AG04450 (cell line): Measurements from ENCODE around the gene JMJD8. TPM values are rescaled to one million over a fixed set of nuclear protein-coding genes. Genes with fewer than 3 reads are reported as not detected.
A peak's percentile ranks its signal among the peaks of the same experiment; 100 is the strongest.
"Not testable (repeated sequence)": the region's sequence is repeated elsewhere in the genome, so short reads cannot be mapped to it uniquely, and the experiment has no call there.

Source experiments
- CTCF ChIA-PET: fragments of 300-600, 350-600 bp; formaldehyde crosslinking; extraction: SDS; loops from one replicate; lab custom pipeline; 2022; ENCODE audit warnings: antibody characterized with exemption, inconsistent platforms; lab: Charles Lee
- POLR2A ChIA-PET: fragments of 350-600 bp; formaldehyde crosslinking; extraction: SDS; loops from one replicate; lab custom pipeline; 2021; ENCODE audit warnings: antibody characterized with exemption, inconsistent platforms; lab: Yijun Ruan, JAX
- DNase-seq: peaks from one replicate; pipeline ENCODE4 v3.0.0-alpha.2; 2011; ENCODE audit warnings: low read depth, low spot score
- H3K27ac ChIP-seq: one replicate; pipeline ENCODE4 v1.5.1; 2012; ENCODE audit warnings: low read depth, low read length, control low read depth
- H3K27me3 ChIP-seq: one replicate; pipeline ENCODE4 v1.6.0; 2012; ENCODE audit warnings: low read length; ENCODE audit not compliant: control insufficient read depth, insufficient read depth
- H3K4me3 ChIP-seq: 2 replicates; pipeline ENCODE4 v1.5.1; 2011; ENCODE audit warnings: mild to moderate bottlenecking, low read depth, low read length, control low read depth
- H3K9me3 ChIP-seq: 2 replicates; pipeline ENCODE4 v1.5.1; 2012; ENCODE audit warnings: low read length; ENCODE audit not compliant: control insufficient read depth, insufficient read depth
- CTCF ChIP-seq: IDR thresholded peaks from 2 replicates; pipeline ENCODE4 v1.5.1; 2011; ENCODE audit warnings: low read depth, low read length, control low read depth, inconsistent platforms
- polyA plus RNA-seq: library from polyadenylated mRNA; depleted of rRNA; stranded (reverse); fragments of >200 nt; gene quantifications from 2 replicates; pipeline ENCODE4 v1.2.3, GENCODE V29; 2011

The JMJD8 gene
- polyA plus RNA-seq, 1 experiment, result 33.1 TPM

- POLR2A ChIA-PET, result interaction anchor here (0.5 kb wide), 1 partner anchor 300 kb away, joined by 5 read pairs; no protein-coding TSS in a partner anchor
- DNase-seq, result no peak
- Histone ChIP-seq H3K9me3 (no peaks in the 10 kb centered on the region; the same call in 1 of the 2 replicates), H3K27me3 (no peaks in the 10 kb centered on the region), H3K4me3 (peak overlapping the region; percentile 62), H3K27ac (no peak overlapping the region)
- no peak for TF ChIP-seq CTCF
- CTCF ChIA-PET, result interaction anchor here (0.6 to 1.3 kb wide), 8 partner anchors 9 to 341 kb away, joined by 3 to 6 read pairs (median 3); partner anchors contain the start of genes CHTF18 and RPUSD1
These were observed 31.5 kb upstream of the JMJD8 start for GRCh38 chr16:715477-716199.

- no peak for DNase-seq
- POLR2A ChIA-PET, result interaction anchor here (0.5 kb wide), 1 partner anchor 69 kb away, joined by 5 read pairs; no protein-coding TSS in a partner anchor
- H3K4me3 ChIP-seq, result peak within 1 kb of the TSS; percentile 62
- TF ChIP-seq CTCF, result no peak
- H3K9me3 ChIP-seq, result no peaks in the 10 kb centered on the region; the same call in 1 of the 2 replicates
- CTCF ChIA-PET, result no interaction called here
- H3K27me3 ChIP-seq, result no peaks in the 10 kb centered on the region
- H3K27ac ChIP-seq, result no peak within 1 kb of the TSS
These were observed 30.7 kb upstream of the JMJD8 start, which contains the start of gene METRN for GRCh38 chr16:714558-715476. TSS of gene METRN (plus strand) at chr16:715118. CDS start at chr16:715290, 172 bp downstream.

GRCh38 chr16:714079-714478 is 29.9 kb upstream of the JMJD8 start:
- POLR2A ChIA-PET, result no interaction called here
- H3K27ac ChIP-seq, result no peak overlapping the region

GRCh38 chr16:712740-713250 is 28.7 kb upstream of the JMJD8 start:
- not testable (repeated sequence) for H3K27me3 ChIP-seq, H3K4me3 ChIP-seq, H3K9me3 ChIP-seq
- peak; percentile 84 for DNase-seq
- H3K27ac ChIP-seq, result peak overlapping the region; percentile 57
- POLR2A ChIA-PET, result interaction anchor here (0.9 to 1.6 kb wide), 3 partner anchors 9 to 32 kb away, joined by 4 to 7 read pairs (median 6); partner anchors contain the start of genes ANTKMT and CCDC78
- peak; percentile 52 for TF ChIP-seq CTCF
- CTCF ChIA-PET, result interaction anchor here (0.8 to 4.2 kb wide), 11 partner anchors 9 to 390 kb away, joined by 3 to 29 read pairs (median 4); partner anchors contain the start of gene CHTF18

More at GRCh38 chr16:714079-714478, 29.9 kb upstream of the JMJD8 start:
- no peaks in the 10 kb centered on the region; the same call in 1 of the 2 replicates for H3K9me3 ChIP-seq
- no peak for DNase-seq
- CTCF ChIA-PET, result interaction anchor here (0.7 kb wide), 1 partner anchor 72 kb away, joined by 3 read pairs; no protein-coding TSS in a partner anchor
- no peaks in the 10 kb centered on the region for H3K27me3 ChIP-seq
- no peak overlapping the region for H3K4me3 ChIP-seq
- no peak for TF ChIP-seq CTCF
